Measurements from ENCODE around the gene ANKRD55.

The ANKRD55 gene

DNA sequence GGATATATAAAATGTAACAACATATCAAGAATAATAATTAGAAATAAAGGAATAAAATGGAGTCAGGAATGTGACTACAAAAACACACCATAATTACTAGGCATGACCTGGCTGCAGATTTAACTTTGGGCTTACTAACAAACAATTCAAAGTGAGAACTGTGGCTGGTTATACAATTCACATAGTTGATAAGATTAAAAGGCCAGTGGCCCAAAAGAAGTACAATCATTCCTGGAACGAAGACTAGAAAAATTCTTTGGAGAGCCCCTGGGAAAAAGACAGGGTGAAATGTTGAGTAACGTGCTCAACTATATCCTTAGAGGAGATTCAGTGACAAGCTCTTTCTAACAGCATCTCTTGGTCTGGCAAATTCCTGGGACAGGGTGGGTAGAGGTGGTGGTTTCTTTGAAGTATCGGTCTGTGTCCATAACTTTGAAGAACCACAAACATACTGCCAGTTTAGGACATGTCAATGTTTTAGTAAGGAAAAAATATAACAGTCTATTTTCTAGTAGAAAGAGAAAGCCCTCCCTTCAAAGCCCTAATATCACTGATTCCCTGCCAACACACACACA lies 163.4 kb downstream of the ANKRD55 start:
- Histone ChIP-seq H3K36me3 (replicated peaks; ENCODE audit: insufficient read depth, low read length) (no peaks in the 10 kb centered on the region), H4K20me1 (ENCODE audit: insufficient read depth, low read length) (no peaks in the 10 kb centered on the region), H3K4me1 (ENCODE audit: low read length) (peaks cover 39% of the 10 kb centered on the region), H3K4me3 (ENCODE audit: low read length) (no peak overlapping the region), H3F3A (ENCODE audit: insufficient read depth, low read length) (peaks cover 26% of the 10 kb centered on the region), H3K9me2 (replicated peaks; ENCODE audit: insufficient read depth, low read length) (no peaks in the 10 kb centered on the region), H3K79me2 (ENCODE audit: low read length) (peaks cover 10% of the 10 kb centered on the region), H3K27me3 (replicated peaks; ENCODE audit: insufficient read depth, low read length) (no peaks in the 10 kb centered on the region), H3K9ac (ENCODE audit: low read length) (no peak overlapping the region), H3K27ac (ENCODE audit: low read length) (no peak overlapping the region), H3K9me3 (replicated peaks; ENCODE audit: insufficient read depth, low read length) (no peaks in the 10 kb centered on the region), H2AFZ (ENCODE audit: low read length) (no peak overlapping the region), H3K4me2 (ENCODE audit: low read depth, low read length) (no peak overlapping the region)
- DNase-seq: no peak
- no peak for TF ChIP-seq EZH2 (optimal IDR thresholded peaks at IDR 0.05; ENCODE audit: low read depth, low read length)
- no peak for TF ChIP-seq EZH2phosphoT487 (IDR thresholded peaks at IDR 0.05; ENCODE audit: low read length)
- TF ChIP-seq, protein P1, sequence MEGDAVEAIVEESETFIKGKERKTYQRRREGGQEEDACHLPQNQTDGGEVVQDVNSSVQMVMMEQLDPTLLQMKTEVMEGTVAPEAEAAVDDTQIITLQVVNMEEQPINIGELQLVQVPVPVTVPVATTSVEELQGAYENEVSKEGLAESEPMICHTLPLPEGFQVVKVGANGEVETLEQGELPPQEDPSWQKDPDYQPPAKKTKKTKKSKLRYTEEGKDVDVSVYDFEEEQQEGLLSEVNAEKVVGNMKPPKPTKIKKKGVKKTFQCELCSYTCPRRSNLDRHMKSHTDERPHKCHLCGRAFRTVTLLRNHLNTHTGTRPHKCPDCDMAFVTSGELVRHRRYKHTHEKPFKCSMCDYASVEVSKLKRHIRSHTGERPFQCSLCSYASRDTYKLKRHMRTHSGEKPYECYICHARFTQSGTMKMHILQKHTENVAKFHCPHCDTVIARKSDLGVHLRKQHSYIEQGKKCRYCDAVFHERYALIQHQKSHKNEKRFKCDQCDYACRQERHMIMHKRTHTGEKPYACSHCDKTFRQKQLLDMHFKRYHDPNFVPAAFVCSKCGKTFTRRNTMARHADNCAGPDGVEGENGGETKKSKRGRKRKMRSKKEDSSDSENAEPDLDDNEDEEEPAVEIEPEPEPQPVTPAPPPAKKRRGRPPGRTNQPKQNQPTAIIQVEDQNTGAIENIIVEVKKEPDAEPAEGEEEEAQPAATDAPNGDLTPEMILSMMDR (IDR thresholded peaks at IDR 0.05; ENCODE audit: low read length): no peak

DNA sequence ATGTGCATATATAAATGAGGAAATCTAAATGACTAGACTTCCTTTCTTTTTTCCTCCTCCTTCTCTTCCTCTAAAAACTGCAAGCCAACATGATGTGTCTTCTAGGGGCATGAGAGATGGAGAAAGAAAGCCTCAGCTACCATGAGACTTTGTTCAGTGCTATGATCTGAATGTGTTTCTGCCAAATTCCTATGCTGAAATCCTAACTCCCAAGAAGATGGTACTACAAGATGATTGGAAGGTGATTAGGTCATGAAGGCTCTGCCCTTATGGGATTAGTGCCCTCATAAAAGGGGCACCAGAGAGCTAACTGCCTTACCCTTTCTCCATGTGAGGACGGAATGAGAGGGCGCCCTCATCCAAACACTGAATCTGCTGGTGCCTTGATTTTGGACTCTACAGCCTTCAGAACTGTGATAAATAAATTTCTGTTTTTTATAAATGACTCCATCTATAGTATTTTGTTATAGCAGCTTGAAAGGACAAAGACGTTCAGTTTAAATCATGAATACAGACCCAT lies 166.1 kb downstream of the ANKRD55 start:
- Histone ChIP-seq H3F3A (ENCODE audit: insufficient read depth, low read length) (peaks cover 18% of the 10 kb centered on the region), H3K4me2 (ENCODE audit: low read depth, low read length) (no peak overlapping the region), H3K27ac (ENCODE audit: low read length) (no peak overlapping the region), H3K27me3 (replicated peaks; ENCODE audit: insufficient read depth, low read length) (no peaks in the 10 kb centered on the region), H3K9ac (ENCODE audit: low read length) (no peak overlapping the region), H3K4me3 (ENCODE audit: low read length) (no peak overlapping the region), H3K36me3 (replicated peaks; ENCODE audit: insufficient read depth, low read length) (no peaks in the 10 kb centered on the region), H2AFZ (ENCODE audit: low read length) (no peak overlapping the region), H3K9me3 (replicated peaks; ENCODE audit: insufficient read depth, low read length) (no peaks in the 10 kb centered on the region), H3K4me1 (ENCODE audit: low read length) (peaks cover 23% of the 10 kb centered on the region), H4K20me1 (ENCODE audit: insufficient read depth, low read length) (no peaks in the 10 kb centered on the region), H3K79me2 (ENCODE audit: low read length) (no peaks in the 10 kb centered on the region), H3K9me2 (replicated peaks; ENCODE audit: insufficient read depth, low read length) (no peaks in the 10 kb centered on the region)
- DNase-seq: no peak
- TF ChIP-seq EZH2phosphoT487 (IDR thresholded peaks at IDR 0.05; ENCODE audit: low read length): no peak
- TF ChIP-seq EZH2 (optimal IDR thresholded peaks at IDR 0.05; ENCODE audit: low read depth, low read length): no peak
- TF ChIP-seq, protein P1 (IDR thresholded peaks at IDR 0.05; ENCODE audit: low read length): no peak

DNA sequence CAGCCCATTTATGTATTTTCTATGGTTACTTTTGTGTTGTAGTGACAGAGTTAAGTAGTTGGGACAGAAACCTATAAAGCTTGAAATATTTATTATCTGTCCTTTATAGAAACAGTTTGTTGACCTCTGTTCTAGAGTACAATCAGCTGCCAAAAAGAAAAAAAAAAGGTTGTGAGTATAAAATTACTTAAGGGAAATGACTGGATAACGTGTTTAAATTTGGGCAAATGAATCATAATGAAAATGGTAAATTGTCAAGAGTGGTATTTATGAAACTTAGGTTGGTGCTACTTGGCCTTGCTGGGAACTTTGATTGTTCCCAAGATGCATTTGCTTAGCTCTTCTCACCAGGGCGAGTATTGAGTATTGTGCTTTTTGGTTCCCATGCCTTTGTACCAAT lies 168.1 kb downstream of the ANKRD55 start:
- peaks cover 16% of the 10 kb centered on the region for H3K4me1 ChIP-seq (ENCODE audit: low read length)
- no peak overlapping the region for H3K9ac ChIP-seq (ENCODE audit: low read length)
- H3K4me3 ChIP-seq (ENCODE audit: low read length): no peak overlapping the region
- H3K9me3 ChIP-seq (replicated peaks; ENCODE audit: insufficient read depth, low read length): no peaks in the 10 kb centered on the region
- H3K27me3 ChIP-seq (replicated peaks; ENCODE audit: insufficient read depth, low read length): no peaks in the 10 kb centered on the region
- no peak overlapping the region for H3K27ac ChIP-seq (ENCODE audit: low read length)
- no peak for TF ChIP-seq EZH2 (optimal IDR thresholded peaks at IDR 0.05; ENCODE audit: low read depth, low read length)
- TF ChIP-seq, protein P1 (IDR thresholded peaks at IDR 0.05; ENCODE audit: low read length): no peak
- no peak for TF ChIP-seq EZH2phosphoT487 (IDR thresholded peaks at IDR 0.05; ENCODE audit: low read length)
- H3K79me2 ChIP-seq (ENCODE audit: low read length): no peaks in the 10 kb centered on the region
- H2AFZ ChIP-seq (ENCODE audit: low read length): no peak overlapping the region
- H3K36me3 ChIP-seq (replicated peaks; ENCODE audit: insufficient read depth, low read length): no peaks in the 10 kb centered on the region
- DNase-seq: no peak
- H3K4me2 ChIP-seq (ENCODE audit: low read depth, low read length): no peak overlapping the region
- no peaks in the 10 kb centered on the region for H3K9me2 ChIP-seq (replicated peaks; ENCODE audit: insufficient read depth, low read length)
- no peaks in the 10 kb centered on the region for H4K20me1 ChIP-seq (ENCODE audit: insufficient read depth, low read length)
- H3F3A ChIP-seq (ENCODE audit: insufficient read depth, low read length): peaks cover 3% of the 10 kb centered on the region; the same call in 1 of the 2 replicates
